H9 (cell line): ENCODE results near the gene NACC2. TPM values are rescaled to one million over a fixed set of nuclear protein-coding genes. Genes with fewer than 3 reads are reported as not detected.

Experiments
- DNase-seq: peaks from one replicate; pipeline ENCODE4 v3.0.0-alpha.2; 2017
- H2AFZ ChIP-seq: one replicate; pipeline ENCODE4 v1.6.1; 2013; ENCODE audit warnings: mild to moderate bottlenecking, low read length, control low read depth, moderate library complexity
- H2AK5ac ChIP-seq: 2 replicates; pipeline ENCODE4 v1.6.1; 2013; ENCODE audit warnings: low read length, control low read depth, mixed read lengths; ENCODE audit not compliant: insufficient read length
- H2BK120ac ChIP-seq: one replicate; pipeline ENCODE4 v1.6.1; 2013; ENCODE audit warnings: low read depth, mild to moderate bottlenecking, low read length, control low read depth, inconsistent platforms; ENCODE audit not compliant: poor library complexity, severe bottlenecking
- H2BK12ac ChIP-seq: 2 replicates; pipeline ENCODE4 v1.6.1; 2013; ENCODE audit warnings: low read length, control low read depth, mixed read lengths, low read depth; ENCODE audit not compliant: insufficient read length
- H2BK15ac ChIP-seq: 2 replicates; pipeline ENCODE4 v1.6.1; 2013; ENCODE audit warnings: low read depth, low read length, control low read depth
- H2BK20ac ChIP-seq: one replicate; pipeline ENCODE4 v1.6.1; 2013; ENCODE audit warnings: low read depth, mild to moderate bottlenecking, low read length, control low read depth, inconsistent platforms; ENCODE audit not compliant: poor library complexity, severe bottlenecking
- H2BK5ac ChIP-seq: 2 replicates; pipeline ENCODE4 v1.6.1; 2013; ENCODE audit warnings: low read length, control low read depth, mixed read lengths; ENCODE audit not compliant: insufficient read length
- H3K14ac ChIP-seq: 2 replicates; pipeline ENCODE4 v1.6.1; 2013; ENCODE audit warnings: low read length, control low read depth; ENCODE audit not compliant: insufficient read depth
- H3K18ac ChIP-seq: 2 replicates; pipeline ENCODE4 v1.6.1; 2013; ENCODE audit warnings: low read depth, mild to moderate bottlenecking, mixed read lengths, low read length, control low read depth; ENCODE audit not compliant: insufficient read length
- H3K23ac ChIP-seq: 2 replicates; pipeline ENCODE4 v1.6.1; 2013; ENCODE audit warnings: low read length, control low read depth, mixed read lengths, low read depth; ENCODE audit not compliant: insufficient read length
- H3K23me2 ChIP-seq: 2 replicates; pipeline ENCODE4 v1.6.1; 2013; ENCODE audit warnings: low read depth, mild to moderate bottlenecking, mixed read lengths, low read length, control low read depth; ENCODE audit not compliant: insufficient read length, poor library complexity, severe bottlenecking
- H3K27ac ChIP-seq: 2 replicates; pipeline ENCODE4 v1.5.1; 2013; ENCODE audit warnings: low read length, control low read depth, mixed read lengths, low read depth; ENCODE audit not compliant: insufficient read length
- H3K27me3 ChIP-seq: 2 replicates; pipeline ENCODE4 v1.6.1; 2013; ENCODE audit warnings: low read length, control low read depth, inconsistent platforms; ENCODE audit not compliant: insufficient read depth
- H3K4ac ChIP-seq: 2 replicates; pipeline ENCODE4 v1.6.1; 2013; ENCODE audit warnings: low read depth, mild to moderate bottlenecking, control low read depth, inconsistent platforms, low read length, moderate library complexity
- H3K4me1 ChIP-seq: 2 replicates; pipeline ENCODE4 v1.6.1; 2013; ENCODE audit warnings: low read length, control low read depth, inconsistent platforms; ENCODE audit not compliant: insufficient read depth
- H3K4me2 ChIP-seq: 2 replicates; pipeline ENCODE4 v1.6.1; 2013; ENCODE audit warnings: low read length, control low read depth, mixed read lengths; ENCODE audit not compliant: insufficient read length, insufficient read depth
- H3K56ac ChIP-seq: 2 replicates; pipeline ENCODE4 v1.6.1; 2013; ENCODE audit warnings: low read depth, mild to moderate bottlenecking, mixed read lengths, low read length, control low read depth; ENCODE audit not compliant: insufficient read length
- H3K79me1 ChIP-seq: 2 replicates; pipeline ENCODE4 v1.6.1; 2013; ENCODE audit warnings: low read depth, mild to moderate bottlenecking, moderate library complexity, low read length, control low read depth, inconsistent platforms; ENCODE audit not compliant: insufficient read depth, poor library complexity, severe bottlenecking
- H3K79me2 ChIP-seq: 2 replicates; pipeline ENCODE4 v1.6.1; 2013; ENCODE audit warnings: low read length, control low read depth, inconsistent platforms; ENCODE audit not compliant: insufficient read depth
- H3K9ac ChIP-seq: 2 replicates; pipeline ENCODE4 v1.6.1; 2013; ENCODE audit warnings: low read length, control low read depth, mixed read lengths; ENCODE audit not compliant: insufficient read length; ENCODE audit errors: extremely low read depth
- H3K9me3 ChIP-seq: one replicate; pipeline ENCODE4 v1.6.1; 2013; ENCODE audit warnings: low read depth, low read length, inconsistent platforms; ENCODE audit not compliant: control insufficient read depth
- H3T11ph ChIP-seq: one replicate; pipeline ENCODE4 v1.6.1; 2013; ENCODE audit warnings: mild to moderate bottlenecking, low read length, control low read depth, inconsistent platforms
- H4K20me1 ChIP-seq: one replicate; pipeline ENCODE4 v1.6.1; 2013; ENCODE audit not compliant: control insufficient read depth, insufficient read length, insufficient read depth
- H4K5ac ChIP-seq: 2 replicates; pipeline ENCODE4 v1.6.1; 2013; ENCODE audit warnings: low read depth, mild to moderate bottlenecking, mixed read lengths, low read length, control low read depth; ENCODE audit not compliant: insufficient read length
- H4K8ac ChIP-seq: replicated peaks from 2 replicates; pipeline ENCODE4 v1.6.1; 2013; ENCODE audit warnings: low read length, control low read depth, mixed read lengths, low read depth; ENCODE audit not compliant: insufficient read length
- H4K91ac ChIP-seq: 2 replicates; pipeline ENCODE4 v1.6.1; 2013; ENCODE audit warnings: low read depth, mild to moderate bottlenecking, moderate library complexity, mixed read lengths, low read length, control low read depth; ENCODE audit not compliant: insufficient read length
- H3K27ac Mint-ChIP-seq, 3 experiments: 2 replicates in 2 of 3; 3 replicates in 1 of 3; pipeline ENCODE4 v1.8.0; 2020 to 2021; ENCODE audit warnings: mixed read lengths in 3 of 3, mild to moderate bottlenecking in 1 of 3, moderate library complexity in 1 of 3
- H3K27me3 Mint-ChIP-seq: 2 replicates; pipeline ENCODE4 v1.8.0; 2021; ENCODE audit warnings: low read depth, mild to moderate bottlenecking, moderate library complexity, mixed read lengths
- H3K36me3 Mint-ChIP-seq, 3 experiments: 2 replicates in 2 of 3; 3 replicates in 1 of 3; pipeline ENCODE4 v1.8.0; 2020 to 2021; ENCODE audit warnings: low read depth in 3 of 3, mixed read lengths in 3 of 3; ENCODE audit not compliant: insufficient read depth in 1 of 3
- H3K4me1 Mint-ChIP-seq, 2 experiments: 2 replicates each; pipeline ENCODE4 v1.8.0; 2020; ENCODE audit warnings: mixed read lengths in 2 of 2
- H3K4me3 Mint-ChIP-seq, 2 experiments: 2 replicates in 1 of 2; 3 replicates in 1 of 2; pipeline ENCODE4 v1.8.0; 2020 to 2021; ENCODE audit warnings: mild to moderate bottlenecking in 2 of 2, mixed read lengths in 2 of 2, moderate library complexity in 1 of 2
- H3K9me3 Mint-ChIP-seq, 2 experiments: 2 replicates in 1 of 2; 3 replicates in 1 of 2; pipeline ENCODE4 v1.8.0; 2020; ENCODE audit warnings: mild to moderate bottlenecking in 2 of 2, mixed read lengths in 2 of 2, moderate library complexity in 1 of 2
- WGBS: extraction: QIAGEN DNeasy Blood & Tissue Kit; methylation state at CpG from one replicate; pipeline ENCODE4 v1.1.7; 2013; ENCODE audit warnings: missing lambda C conversion rate, low lambda C conversion rate, mixed read lengths; ENCODE audit not compliant: insufficient read length; ENCODE audit errors: extremely low coverage; 5-methylcytosine and 5-hydroxymethylcytosine counted together
- total RNA-seq: library from RNA; stranded (reverse); gene quantifications from 2 replicates; pipeline ENCODE4 v1.2.1, GENCODE V29; 2021
- TF ChIP-seq, protein P1 (sequence below): fragments of 200-600 bp; sonication (generic); conservative IDR thresholded peaks from 3 replicates; pipeline ENCODE4 v1.8.0; 2021; ENCODE audit warnings: antibody characterized with exemption, mild to moderate bottlenecking

The NACC2 gene
- total RNA-seq, 1 experiment from 2014 or later: 11.5 TPM

GRCh38 chr9:136047775-136048559 lies 47.1 kb downstream of the NACC2 start:
- no peak overlapping the region for H3K23ac ChIP-seq
- H3K79me1 ChIP-seq: no peaks in the 10 kb centered on the region
- H3K18ac ChIP-seq: no peak overlapping the region
- no peak overlapping the region for H3K4ac ChIP-seq
- Mint-ChIP-seq H3K9me3 (no peaks in the 10 kb centered on the region), H3K27ac (peak overlapping the region in 1 of 3 experiments; percentile 38; a peak in 1 of 7 replicates), H3K4me3 (peak overlapping the region in 1 of 2 experiments; percentile 17; a peak in 1 of 5 replicates), H3K4me1 (peaks cover 6 to 14% of the 10 kb centered on the region in 2 experiments), H3K36me3 (peaks cover 0 to 15% (median 0%) of the 10 kb centered on the region in 3 experiments; a peak in 1 of 7 replicates), H3K27me3 (no peaks in the 10 kb centered on the region)
- no peak overlapping the region for H2AK5ac ChIP-seq
- H3K14ac ChIP-seq: no peak overlapping the region; the same call in 1 of the 2 replicates
- WGBS: no CpG with 5 or more reads among the region's 21 CpGs
- H3K4me2 ChIP-seq: no peak overlapping the region
- no peak overlapping the region for H2BK5ac ChIP-seq
- no peaks in the 10 kb centered on the region for H3K4me1 ChIP-seq
- no peak overlapping the region for H2BK20ac ChIP-seq
- H2BK12ac ChIP-seq: no peak overlapping the region
- H3K27me3 ChIP-seq: no peaks in the 10 kb centered on the region
- H4K20me1 ChIP-seq: no peaks in the 10 kb centered on the region
- TF ChIP-seq, protein P1, sequence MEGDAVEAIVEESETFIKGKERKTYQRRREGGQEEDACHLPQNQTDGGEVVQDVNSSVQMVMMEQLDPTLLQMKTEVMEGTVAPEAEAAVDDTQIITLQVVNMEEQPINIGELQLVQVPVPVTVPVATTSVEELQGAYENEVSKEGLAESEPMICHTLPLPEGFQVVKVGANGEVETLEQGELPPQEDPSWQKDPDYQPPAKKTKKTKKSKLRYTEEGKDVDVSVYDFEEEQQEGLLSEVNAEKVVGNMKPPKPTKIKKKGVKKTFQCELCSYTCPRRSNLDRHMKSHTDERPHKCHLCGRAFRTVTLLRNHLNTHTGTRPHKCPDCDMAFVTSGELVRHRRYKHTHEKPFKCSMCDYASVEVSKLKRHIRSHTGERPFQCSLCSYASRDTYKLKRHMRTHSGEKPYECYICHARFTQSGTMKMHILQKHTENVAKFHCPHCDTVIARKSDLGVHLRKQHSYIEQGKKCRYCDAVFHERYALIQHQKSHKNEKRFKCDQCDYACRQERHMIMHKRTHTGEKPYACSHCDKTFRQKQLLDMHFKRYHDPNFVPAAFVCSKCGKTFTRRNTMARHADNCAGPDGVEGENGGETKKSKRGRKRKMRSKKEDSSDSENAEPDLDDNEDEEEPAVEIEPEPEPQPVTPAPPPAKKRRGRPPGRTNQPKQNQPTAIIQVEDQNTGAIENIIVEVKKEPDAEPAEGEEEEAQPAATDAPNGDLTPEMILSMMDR: no peak
- H3K27ac ChIP-seq: no peak overlapping the region
- no peak overlapping the region for H3T11ph ChIP-seq
- H4K5ac ChIP-seq: no peak overlapping the region
- no peak overlapping the region for H3K9ac ChIP-seq
- no peaks in the 10 kb centered on the region for H3K79me2 ChIP-seq
- H2AFZ ChIP-seq: no peak overlapping the region
- no peak overlapping the region for H4K91ac ChIP-seq
- H3K23me2 ChIP-seq: peaks cover 7% of the 10 kb centered on the region
- no peak overlapping the region for H2BK15ac ChIP-seq
- no peak overlapping the region for H4K8ac ChIP-seq
- H3K56ac ChIP-seq: no peak overlapping the region
- H2BK120ac ChIP-seq: no peak overlapping the region
- H3K9me3 ChIP-seq: no peaks in the 10 kb centered on the region
- DNase-seq: no peak
